ENCODE measurements around the gene PKMYT1.

GRCh38 chr16:3023415-3023668 is 43.1 kb upstream of the PKMYT1 start:
- TF ChIP-seq CTCF (conservative IDR thresholded peaks at IDR 0.05; ENCODE audit: low read length) (no peak), EZH2phosphoT487 (IDR thresholded peaks at IDR 0.05; ENCODE audit: borderline replicate concordance) (no peak)
